Stimulated activated CD4-positive, alpha-beta T cell treated with anti-CD3 and anti-CD28 coated beads, Interleukin-2, amount 100 ng/mL, for 48 hours (primary cell): ENCODE measurements around the gene CNPY1.
A peak's percentile ranks its signal among the peaks of the same experiment; 100 is the strongest.

Experiments used
- DNase-seq, 2 donors: peaks; one replicate each; pipeline ENCODE4 v3.0.0-alpha.2; 2020

CNPY1 gene

GRCh38 chr7:155509725-155510551, 36.4 kb downstream of the CNPY1 start:
- DNase-seq, result no peak

GRCh38 chr7:155509359-155509724, 37.0 kb downstream of the CNPY1 start:
- no peak for DNase-seq

GRCh38 chr7:155508376-155509358, 37.7 kb downstream of the CNPY1 start:
- no peak for DNase-seq

- no peak for DNase-seq
Observed at GRCh38 chr7:155507576-155507975, 38.8 kb downstream of the CNPY1 start.

GRCh38 chr7:155506854-155507337, 39.5 kb downstream of the CNPY1 start:
- DNase-seq, result no peak

GRCh38 chr7:155505422-155505793, 41.0 kb downstream of the CNPY1 start:
- no peak for DNase-seq

GRCh38 chr7:155497149-155497901, 49.0 kb downstream of the CNPY1 start:
- no peak for DNase-seq

GRCh38 chr7:155496267-155497005, 49.9 kb downstream of the CNPY1 start:
- DNase-seq, result no peak

GRCh38 chr7:155495440-155496248, 50.7 kb downstream of the CNPY1 start:
- DNase-seq, result no peak

- no peak for DNase-seq
Observed at GRCh38 chr7:155494551-155494950, 51.8 kb downstream of the CNPY1 start.

GRCh38 chr7:155493744-155494538, 52.4 kb downstream of the CNPY1 start:
- DNase-seq, result no peak

GRCh38 chr7:155491812-155492211, 54.5 kb downstream of the CNPY1 start:
- DNase-seq, result no peak

- DNase-seq, result peak in 1 of 2 donors; percentile 23
Observed at GRCh38 chr7:155490697-155491628, 55.4 kb downstream of the CNPY1 start.

GRCh38 chr7:155489862-155490696, 56.3 kb downstream of the CNPY1 start:
- DNase-seq, result no peak

GRCh38 chr7:155489158-155489840, 57.1 kb downstream of the CNPY1 start:
- DNase-seq, result no peak

- no peak for DNase-seq
Observed at GRCh38 chr7:155488483-155489127, 57.8 kb downstream of the CNPY1 start.
